Neutrophil (primary cell): Measurements from ENCODE around the gene NTNG1.

Source experiments
- H3K27ac ChIP-seq: fragments of 200-600 bp; sonication (generic); 2 replicates; pipeline ENCODE4 v1.5.1; 2016; ENCODE audit warnings: mild to moderate bottlenecking, moderate library complexity
- H3K27me3 ChIP-seq: fragments of 200-600 bp; sonication (generic); 2 replicates; pipeline ENCODE4 v1.6.0; 2016; ENCODE audit warnings: mild to moderate bottlenecking
- H3K36me3 ChIP-seq: fragments of 200-600 bp; sonication (generic); 2 replicates; pipeline ENCODE4 v1.5.1; 2017
- H3K4me1 ChIP-seq, 2 experiments: fragments of 200-600 bp in 1 of 2; sonication (generic) in 1 of 2; 1 replicate in 1 of 2; 2 replicates in 1 of 2; pipeline versions ENCODE4 v1.5.1 to v1.6.1; 2013 to 2016; ENCODE audit warnings: low read depth in 1 of 2, low read length in 1 of 2, mild to moderate bottlenecking in 1 of 2, moderate library complexity in 1 of 2; ENCODE audit not compliant: control insufficient read depth in 1 of 2, insufficient read depth in 1 of 2
- H3K4me3 ChIP-seq, 2 experiments: fragments of 200-600 bp in 1 of 2; sonication (generic) in 1 of 2; 1 replicate in 1 of 2; 2 replicates in 1 of 2; pipeline ENCODE4 v1.5.1; 2013 to 2016; ENCODE audit warnings: low read depth in 1 of 2, low read length in 1 of 2, mild to moderate bottlenecking in 1 of 2, moderate library complexity in 1 of 2
- H3K9me3 ChIP-seq: fragments of 200-600 bp; sonication (generic); 2 replicates; pipeline ENCODE4 v1.5.1; 2016
- TF ChIP-seq, protein P1 (sequence below): fragments of 200-600 bp; sonication (generic); IDR thresholded peaks from 2 replicates; pipeline ENCODE4 v1.5.1; 2016; ENCODE audit warnings: antibody characterized with exemption

NTNG1 gene

GRCh38 chr1:107200631-107201030, 59.8 kb downstream of the NTNG1 start:
- Histone ChIP-seq H3K27me3 (no peaks in the 10 kb centered on the region), H3K36me3 (no peaks in the 10 kb centered on the region), H3K27ac (no peak overlapping the region), H3K4me1 (no peaks in the 10 kb centered on the region), H3K9me3 (no peaks in the 10 kb centered on the region), H3K4me3 (no peak overlapping the region)
- TF ChIP-seq, protein P1, sequence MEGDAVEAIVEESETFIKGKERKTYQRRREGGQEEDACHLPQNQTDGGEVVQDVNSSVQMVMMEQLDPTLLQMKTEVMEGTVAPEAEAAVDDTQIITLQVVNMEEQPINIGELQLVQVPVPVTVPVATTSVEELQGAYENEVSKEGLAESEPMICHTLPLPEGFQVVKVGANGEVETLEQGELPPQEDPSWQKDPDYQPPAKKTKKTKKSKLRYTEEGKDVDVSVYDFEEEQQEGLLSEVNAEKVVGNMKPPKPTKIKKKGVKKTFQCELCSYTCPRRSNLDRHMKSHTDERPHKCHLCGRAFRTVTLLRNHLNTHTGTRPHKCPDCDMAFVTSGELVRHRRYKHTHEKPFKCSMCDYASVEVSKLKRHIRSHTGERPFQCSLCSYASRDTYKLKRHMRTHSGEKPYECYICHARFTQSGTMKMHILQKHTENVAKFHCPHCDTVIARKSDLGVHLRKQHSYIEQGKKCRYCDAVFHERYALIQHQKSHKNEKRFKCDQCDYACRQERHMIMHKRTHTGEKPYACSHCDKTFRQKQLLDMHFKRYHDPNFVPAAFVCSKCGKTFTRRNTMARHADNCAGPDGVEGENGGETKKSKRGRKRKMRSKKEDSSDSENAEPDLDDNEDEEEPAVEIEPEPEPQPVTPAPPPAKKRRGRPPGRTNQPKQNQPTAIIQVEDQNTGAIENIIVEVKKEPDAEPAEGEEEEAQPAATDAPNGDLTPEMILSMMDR, result no peak

- Histone ChIP-seq H3K9me3 (no peaks in the 10 kb centered on the region), H3K4me1 (no peaks in the 10 kb centered on the region), H3K36me3 (no peaks in the 10 kb centered on the region), H3K27me3 (no peaks in the 10 kb centered on the region), H3K4me3 (no peak overlapping the region), H3K27ac (no peak overlapping the region)
- TF ChIP-seq, protein P1, result no peak
Observed at GRCh38 chr1:107202007-107202406, 61.2 kb downstream of the NTNG1 start.

- Histone ChIP-seq H3K4me1 (no peaks in the 10 kb centered on the region), H3K9me3 (no peaks in the 10 kb centered on the region), H3K36me3 (no peaks in the 10 kb centered on the region), H3K4me3 (no peak overlapping the region), H3K27ac (no peak overlapping the region), H3K27me3 (no peaks in the 10 kb centered on the region)
- TF ChIP-seq, protein P1, result no peak
Observed at GRCh38 chr1:107213225-107213624, 72.4 kb downstream of the NTNG1 start.

DNA sequence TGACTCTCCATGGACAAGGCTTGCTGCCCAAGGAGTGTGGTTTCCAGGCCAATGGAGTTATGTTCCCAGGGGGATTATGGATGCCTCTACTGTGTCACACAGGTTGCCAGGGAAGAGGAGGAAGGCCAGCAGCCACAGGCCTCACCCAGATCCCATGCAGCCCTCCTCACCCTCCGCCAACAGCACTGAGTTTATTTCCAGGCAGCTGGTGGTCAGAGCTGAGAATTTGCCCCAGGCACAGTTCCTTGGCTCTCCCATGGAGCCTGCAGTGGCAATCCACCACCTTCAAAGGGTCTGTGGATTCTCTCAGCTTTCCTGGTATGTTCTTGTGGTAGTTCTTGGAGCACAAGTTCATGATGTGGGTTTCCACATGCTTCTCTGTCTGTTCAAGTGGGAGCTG, 79.2 kb downstream of the NTNG1 start:
- Histone ChIP-seq H3K27ac (no peak overlapping the region), H3K4me1 (no peaks in the 10 kb centered on the region), H3K4me3 (no peak overlapping the region), H3K9me3 (no peaks in the 10 kb centered on the region), H3K27me3 (no peaks in the 10 kb centered on the region), H3K36me3 (no peaks in the 10 kb centered on the region)
- TF ChIP-seq, protein P1, result no peak

DNA sequence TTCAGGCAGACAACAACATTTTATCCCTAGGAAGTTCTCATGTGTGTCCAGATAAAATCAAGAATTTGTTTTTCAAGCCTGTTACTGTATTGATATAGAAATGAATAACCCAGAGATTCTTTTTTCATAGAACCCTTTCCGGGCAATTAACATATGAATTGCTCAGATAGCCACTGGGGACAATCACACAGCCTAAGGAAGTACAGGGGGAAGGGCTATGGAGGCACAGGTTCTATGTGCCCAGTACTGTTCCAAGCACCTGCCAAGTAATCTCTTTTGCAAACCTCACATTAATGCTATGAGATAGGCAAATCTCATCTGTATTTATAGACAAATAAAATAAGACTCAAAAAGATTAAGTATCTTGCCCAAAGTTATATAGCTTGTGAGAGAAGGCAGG, 84.9 kb downstream of the NTNG1 start:
- Histone ChIP-seq H3K27ac (no peak overlapping the region), H3K27me3 (no peaks in the 10 kb centered on the region), H3K4me1 (no peaks in the 10 kb centered on the region), H3K4me3 (no peak overlapping the region), H3K9me3 (no peaks in the 10 kb centered on the region), H3K36me3 (no peaks in the 10 kb centered on the region)
- TF ChIP-seq, protein P1, result no peak

DNA sequence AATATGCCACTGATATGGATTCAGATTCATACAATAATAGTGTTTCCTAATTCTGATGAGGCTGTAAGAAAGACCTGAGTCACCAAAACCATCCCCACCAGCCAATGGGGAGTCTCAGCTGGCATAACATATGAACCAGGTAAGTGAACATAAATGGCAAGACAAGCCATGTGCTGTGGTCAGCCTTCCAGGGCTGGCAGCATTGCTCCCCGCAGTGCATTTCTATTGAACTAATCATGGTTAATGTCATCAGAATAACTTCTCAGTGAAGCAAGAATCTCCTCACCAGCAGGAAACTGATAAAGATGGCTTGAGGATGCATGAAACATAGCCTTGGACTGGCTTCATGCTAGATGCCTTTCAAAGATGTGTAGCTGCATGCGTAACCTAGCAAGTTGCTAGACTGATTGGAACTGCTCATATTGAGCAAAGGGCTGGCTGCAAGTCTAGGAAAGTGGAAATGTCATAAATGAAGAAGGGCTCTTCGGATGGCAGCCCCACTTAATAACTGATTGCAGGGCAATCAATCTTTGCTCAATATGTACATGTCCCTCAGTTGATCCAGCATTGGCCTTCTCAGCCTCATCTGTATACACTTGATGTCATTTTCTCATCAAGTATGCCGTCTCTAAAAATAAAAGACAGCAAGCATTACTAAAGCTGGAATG, 88.0 kb downstream of the NTNG1 start:
- H3K4me1 ChIP-seq, result no peaks in the 10 kb centered on the region
- H3K36me3 ChIP-seq, result no peaks in the 10 kb centered on the region
- TF ChIP-seq, protein P1, result no peak
- no peaks in the 10 kb centered on the region for H3K9me3 ChIP-seq
- no peak overlapping the region for H3K4me3 ChIP-seq
- no peaks in the 10 kb centered on the region for H3K27me3 ChIP-seq
- no peak overlapping the region for H3K27ac ChIP-seq
